CD4-positive, alpha-beta T cell treated with Interleukin-4 for 4 hours (primary cell): Measurements from ENCODE around the gene CASP2.
"Not testable (repeated sequence)": the region's sequence is repeated elsewhere in the genome, so short reads cannot be mapped to it uniquely, and the experiment has no call there.

Experiments
- DNase-seq: peaks from one replicate; pipeline ENCODE4 v3.0.0-alpha.2; 2020

The CASP2 gene

DNA sequence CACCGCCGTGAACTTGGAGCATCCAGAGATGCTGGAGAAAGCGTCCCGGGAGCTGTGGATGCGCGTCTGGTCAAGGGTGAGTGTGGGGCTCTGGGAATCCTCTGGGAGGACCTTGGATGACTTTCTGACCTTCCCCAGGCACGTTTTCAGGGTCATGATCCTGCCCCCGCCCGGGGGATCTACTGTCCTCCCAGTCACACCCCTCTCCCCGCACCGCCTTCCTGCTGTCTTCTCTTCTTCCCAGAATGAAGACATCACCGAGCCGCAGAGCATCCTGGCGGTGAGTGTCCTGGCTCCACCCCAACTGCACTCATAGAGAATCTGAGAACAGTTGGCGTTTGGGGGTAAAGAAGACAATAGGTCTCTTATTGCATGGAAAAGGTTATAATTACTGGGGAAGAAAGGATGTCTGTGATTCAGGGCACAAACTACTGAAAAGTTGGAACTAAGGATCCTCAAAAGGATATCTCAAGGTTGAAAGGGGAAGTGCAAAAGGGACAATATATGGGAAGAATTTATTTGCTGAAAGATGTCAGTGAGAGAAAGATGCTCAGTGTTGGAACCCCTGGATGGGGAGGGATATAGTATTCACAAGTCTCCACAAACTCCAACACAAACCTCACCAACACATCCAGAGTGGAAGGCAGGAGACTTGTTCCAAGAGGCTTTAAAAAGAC is 23.0 kb upstream of the CASP2 start:
- no peak for DNase-seq

DNA sequence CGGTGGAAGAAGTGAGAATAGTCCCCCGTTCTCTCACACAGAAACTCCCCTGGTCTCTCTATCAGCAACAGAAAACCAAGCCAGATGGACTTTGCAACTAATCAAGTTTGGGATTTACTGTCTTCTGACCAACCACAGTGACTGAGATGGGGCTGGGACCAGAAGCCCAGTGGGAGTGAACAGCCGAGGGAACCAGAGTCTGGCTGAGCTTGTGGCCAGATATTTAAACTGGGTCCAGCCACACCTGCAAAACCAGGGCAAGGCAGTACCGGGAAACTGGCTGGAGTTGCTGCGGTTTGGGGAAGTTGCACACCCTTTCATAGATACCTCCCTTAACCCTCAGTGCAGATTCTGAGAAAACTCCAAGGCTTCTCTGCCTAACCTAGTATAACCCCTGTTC is 18.9 kb upstream of the CASP2 start:
- no peak for DNase-seq

DNA sequence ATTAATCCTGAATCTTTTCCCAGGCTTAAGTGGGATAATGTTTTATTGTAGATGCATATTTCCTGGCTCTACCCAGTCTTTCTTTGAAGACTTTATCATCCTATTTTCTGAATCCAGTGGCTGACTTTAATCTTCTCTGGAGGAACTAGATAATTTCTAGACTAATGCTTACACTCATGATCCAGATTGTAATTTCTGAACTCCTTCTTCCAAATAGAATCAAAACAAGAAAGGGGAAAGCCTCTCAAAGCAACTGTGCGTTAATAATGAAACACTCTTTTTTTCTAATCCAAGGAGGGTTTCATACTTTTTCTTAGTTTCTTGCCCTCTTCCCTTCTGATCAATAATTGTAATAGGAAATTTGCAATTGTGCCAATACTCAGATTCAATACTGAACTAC is 16.9 kb upstream of the CASP2 start:
- no peak for DNase-seq

DNA sequence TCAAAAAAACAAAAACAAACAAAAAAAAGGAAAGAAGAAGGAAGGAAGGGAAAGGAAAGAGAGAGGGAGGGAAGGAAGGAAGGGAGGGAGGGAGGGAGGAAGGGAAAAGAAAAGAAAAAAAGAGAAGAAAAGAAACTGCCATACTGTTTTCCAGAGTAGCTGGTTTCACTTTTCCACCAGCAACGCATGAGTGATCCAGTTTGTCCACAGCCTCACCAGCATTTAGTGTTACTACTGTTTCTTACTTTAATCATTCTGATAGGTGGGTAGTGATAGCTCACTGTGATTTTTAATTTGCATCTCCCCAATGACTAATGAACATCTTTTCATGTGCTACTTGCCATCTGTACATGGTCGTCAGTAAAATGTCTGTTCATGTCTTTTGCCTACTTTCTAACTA is 15.3 kb upstream of the CASP2 start:
- DNase-seq: no peak

DNA sequence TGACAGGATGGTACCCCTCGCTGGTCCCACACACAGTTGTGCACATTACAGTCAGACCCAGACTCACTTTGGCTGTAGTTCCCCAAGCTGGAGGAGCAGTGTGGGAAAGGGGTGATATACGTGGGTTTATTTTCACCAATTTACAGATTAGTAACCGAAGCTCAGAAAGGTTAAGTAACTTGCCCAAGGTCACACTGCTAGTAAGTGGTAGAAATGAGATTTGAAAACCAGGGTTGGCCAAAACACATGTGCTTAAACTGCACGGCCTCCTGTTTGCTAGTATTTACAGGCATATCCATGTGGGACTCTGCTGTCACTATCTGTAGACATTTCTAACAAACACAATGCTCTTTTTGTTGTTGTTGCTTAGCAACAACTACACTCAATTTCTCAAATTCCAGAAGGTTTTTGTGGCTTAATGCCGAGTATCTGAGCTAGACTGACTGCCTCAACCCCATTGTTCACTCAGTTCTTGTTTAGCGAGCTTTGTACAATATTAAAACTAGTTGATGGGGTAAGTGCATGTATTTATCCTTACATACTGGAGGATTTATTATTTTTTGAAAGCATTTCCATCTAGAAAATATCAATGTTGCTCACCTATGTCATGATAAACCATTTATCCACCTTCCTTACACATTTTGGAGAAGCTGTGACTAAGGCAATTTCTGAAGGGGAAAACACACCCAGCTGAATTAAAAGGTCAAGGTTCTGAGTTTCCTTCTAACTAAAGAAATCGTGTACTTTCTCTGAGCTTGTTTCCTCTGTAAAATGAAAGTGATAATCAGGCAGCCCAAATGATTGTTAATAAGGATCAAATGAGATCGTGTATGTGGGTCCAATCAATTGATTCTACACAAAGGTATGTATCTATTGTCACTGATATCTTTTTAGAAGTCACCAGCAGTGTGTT is 8.7 kb upstream of the CASP2 start:
- peak; percentile 83 for DNase-seq

DNA sequence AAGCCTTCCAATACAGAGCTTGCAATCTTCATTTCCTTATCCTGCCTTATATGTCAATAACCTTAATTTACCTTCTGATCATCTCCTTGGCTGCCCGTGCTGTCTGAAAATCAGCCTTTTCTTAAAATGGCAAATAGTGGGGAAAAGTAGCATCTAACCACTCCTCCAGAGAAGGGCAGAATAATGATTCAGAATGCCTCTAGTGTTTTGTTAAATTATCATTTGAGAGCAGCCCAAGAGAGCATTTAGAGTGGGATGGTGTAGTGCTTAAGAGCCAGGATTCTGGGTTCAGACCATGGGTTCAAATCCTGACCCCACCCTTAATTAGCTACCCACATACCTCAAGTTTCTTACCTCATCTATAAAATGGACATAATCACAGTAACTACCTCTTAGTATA is 8.0 kb upstream of the CASP2 start:
- DNase-seq: peak; percentile 27

DNA sequence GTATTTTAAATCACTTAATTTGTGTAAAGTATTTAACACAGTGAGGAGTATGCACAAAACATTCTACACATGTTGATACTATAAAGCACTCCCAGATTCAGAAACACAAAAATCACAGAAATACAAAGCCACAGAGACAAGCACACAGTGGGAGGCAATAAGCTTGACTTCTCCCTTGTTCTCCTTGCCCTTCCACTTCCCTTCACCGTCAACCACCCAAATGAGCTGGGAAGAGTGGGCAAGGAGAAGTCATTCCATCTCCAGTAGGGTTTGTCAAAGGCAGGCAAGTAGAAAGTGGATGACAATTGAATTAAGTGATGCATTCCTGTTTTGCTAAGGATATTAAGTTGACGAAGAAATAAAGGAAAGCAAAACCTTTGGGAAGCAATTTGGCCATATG is 7.6 kb upstream of the CASP2 start:
- DNase-seq: no peak

DNA sequence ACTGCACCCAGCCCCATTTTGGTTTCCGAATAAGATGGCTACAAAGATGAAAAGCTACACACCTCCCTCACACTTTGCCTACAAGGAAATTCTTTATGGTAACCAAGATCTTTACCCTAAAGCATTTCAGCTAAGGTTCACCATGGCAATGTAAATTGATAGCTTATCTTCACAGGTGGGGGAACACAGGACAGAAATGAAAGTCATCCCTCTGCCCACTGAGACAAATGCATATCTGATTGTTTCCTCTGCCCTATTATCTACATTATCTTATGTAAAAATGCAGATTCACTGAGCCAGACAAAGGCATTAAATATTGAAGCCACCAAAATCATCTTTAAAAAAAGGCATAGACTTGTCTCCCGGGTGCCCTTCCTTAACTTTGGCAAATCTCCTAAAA is 6.6 kb upstream of the CASP2 start:
- no peak for DNase-seq

DNA sequence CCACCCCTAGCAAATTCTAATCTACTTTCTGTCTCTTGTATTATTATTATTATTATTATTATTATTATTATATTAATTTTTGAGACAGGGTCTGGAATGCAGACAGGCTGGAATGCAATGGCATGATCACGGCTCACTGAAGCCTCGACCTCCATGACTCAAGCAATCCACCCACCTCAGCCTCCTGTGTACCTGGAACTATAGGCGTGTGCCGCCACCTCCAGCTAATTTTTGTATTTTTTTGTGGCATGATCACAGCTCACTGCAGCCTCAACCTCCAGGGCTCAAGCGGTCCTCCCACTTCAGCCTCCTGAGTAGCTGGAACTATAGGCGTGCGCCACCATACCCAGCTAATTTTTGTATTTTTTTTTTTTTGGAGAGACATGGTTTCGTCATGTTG is 6.0 kb upstream of the CASP2 start:
- DNase-seq: no peak

DNA sequence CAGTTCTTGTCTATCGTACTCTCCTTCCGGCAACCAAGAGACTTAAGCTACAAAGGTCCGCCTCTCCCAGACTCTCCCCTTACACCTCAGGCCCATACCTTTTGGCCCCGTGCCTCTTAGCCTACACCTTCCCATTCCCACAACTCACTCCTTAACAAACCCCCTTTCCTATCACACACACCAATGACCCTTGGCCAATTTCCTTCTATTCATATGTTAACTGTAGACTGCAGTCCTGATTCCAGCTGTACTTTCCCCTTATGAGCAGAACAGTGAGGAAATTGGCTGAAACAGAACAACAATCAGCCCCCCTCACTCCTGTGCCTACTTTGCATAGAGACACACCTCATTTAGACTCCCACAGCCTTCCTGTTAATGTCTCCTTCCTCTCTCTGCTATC is 4.8 kb upstream of the CASP2 start:
- no peak for DNase-seq

DNA sequence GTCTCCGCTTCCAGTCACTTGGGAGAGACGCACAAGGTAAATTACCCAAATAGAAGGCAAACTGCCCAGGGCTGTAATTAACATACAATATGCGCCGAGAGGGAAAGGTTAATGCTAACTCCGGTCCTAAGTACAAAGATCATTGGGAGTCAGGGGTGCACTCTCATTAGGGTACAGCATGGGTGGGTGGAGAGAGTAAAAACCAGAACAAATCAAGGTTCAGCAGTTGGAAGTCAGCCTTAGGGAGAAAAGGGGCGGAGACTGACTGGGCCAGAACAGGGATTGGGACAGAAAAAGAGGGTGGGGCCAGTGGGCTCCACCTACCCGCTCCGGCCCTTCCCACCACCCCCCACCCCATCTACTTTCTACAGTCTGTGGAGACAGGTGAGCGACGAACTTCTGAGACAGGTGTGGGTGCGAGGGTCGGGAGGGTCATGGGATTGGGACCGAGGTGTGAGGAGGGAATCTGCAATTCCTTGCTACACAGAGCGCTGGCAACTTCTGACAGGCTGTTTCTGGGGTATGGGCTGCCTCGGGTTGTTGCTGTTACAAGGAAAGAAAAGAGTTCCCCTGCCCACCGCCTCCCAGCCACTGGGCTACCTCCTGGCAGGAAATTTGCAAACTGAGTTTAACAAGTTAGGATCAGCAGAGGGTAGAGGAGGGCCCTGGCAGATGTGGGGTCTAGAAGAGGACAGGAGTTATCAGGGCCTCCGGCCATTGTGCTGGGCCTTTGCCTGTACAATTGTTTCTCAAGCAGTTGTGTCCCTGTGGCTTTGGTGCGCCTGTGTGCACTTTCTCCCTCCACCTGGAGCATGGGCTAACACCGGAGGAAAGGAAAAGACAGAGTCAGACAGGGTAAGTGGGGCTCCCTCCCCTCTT is 3.3 kb upstream of the CASP2 start, which contains the start of gene TMEM139:
TSS of gene TMEM139 (plus strand) at position 368 of the 879 bp plus-strand sequence. CDS start 1,000 bp downstream, outside the sequence.
- DNase-seq: no peak

DNA sequence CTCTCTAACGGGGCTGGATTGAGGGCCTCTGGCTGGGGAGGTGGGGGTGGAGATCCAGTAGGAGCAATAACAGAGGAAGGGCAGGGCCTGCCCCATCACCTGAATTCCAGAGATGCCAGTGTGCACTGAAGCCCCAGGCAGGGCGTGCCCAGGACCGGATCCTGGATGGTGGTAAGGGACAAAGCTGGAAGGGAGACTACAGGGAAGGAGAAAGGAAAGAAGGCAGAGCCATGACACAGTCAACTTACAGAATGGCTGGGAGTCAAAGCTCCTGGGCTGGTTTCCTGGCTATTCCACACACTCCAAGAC is 2.7 kb upstream of the CASP2 start:
- no peak for DNase-seq

DNA sequence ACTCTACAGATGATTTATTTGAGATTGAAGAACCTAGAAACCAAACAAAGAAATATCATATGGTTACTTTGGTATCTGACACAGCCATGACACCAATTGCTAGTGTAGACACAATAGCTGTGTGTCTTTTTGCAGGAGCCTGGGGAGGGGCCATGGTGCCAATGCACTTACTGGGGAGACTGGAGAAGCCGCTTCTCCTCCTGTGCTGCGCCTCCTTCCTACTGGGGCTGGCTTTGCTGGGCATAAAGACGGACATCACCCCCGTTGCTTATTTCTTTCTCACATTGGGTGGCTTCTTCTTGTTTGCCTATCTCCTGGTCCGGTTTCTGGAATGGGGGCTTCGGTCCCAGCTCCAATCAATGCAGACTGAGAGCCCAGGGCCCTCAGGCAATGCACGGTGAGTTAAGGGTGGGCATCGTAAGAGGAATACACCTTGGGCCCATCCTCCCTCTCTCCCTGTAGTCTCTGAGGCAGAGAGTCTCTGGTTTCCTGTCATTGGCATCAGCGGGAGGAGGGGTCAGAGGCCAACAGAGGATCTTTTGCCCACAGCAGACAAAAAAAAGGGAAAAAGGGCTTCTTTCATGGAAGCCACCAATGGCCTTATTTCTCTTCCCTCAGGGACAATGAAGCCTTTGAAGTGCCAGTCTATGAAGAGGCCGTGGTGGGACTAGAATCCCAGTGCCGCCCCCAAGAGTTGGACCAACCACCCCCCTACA is 2.2 kb upstream of the CASP2 start:
- DNase-seq: no peak

DNA sequence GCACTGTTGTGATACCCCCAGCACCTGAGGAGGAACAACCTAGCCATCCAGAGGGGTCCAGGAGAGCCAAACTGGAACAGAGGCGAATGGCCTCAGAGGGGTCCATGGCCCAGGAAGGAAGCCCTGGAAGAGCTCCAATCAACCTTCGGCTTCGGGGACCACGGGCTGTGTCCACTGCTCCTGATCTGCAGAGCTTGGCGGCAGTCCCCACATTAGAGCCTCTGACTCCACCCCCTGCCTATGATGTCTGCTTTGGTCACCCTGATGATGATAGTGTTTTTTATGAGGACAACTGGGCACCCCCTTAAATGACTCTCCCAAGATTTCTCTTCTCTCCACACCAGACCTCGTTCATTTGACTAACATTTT is 1.6 kb upstream of the CASP2 start:
- no peak for DNase-seq

DNA sequence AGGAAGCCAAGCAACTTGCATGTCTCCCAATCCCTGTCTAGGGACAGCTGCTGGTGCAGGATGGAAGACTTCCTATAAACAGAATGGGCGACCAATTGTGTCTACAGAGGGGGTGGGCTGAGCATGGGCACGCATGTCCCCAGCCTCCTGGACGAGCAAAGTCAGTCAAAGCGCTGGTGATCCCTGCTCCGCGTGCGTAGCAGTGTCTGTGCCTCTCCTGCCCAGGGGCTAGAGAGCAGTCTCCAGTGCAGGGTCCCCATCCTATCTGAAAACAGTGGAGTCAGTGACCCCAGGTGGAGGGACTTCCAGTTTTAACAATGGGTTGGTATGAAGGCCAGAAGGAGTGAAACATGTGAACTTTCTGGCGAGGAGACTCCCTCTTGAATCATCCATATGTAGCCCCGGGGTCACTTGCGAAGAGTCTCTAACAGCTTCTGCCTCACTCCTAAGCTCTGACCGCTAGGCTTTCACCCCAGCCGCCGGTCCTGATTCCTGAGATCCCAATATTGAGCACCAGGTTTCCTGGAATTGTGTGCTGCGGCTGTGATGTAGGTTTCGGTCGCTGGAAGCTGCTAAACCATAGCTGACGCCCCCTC is 714 bp upstream of the CASP2 start:
- DNase-seq: no peak

DNA sequence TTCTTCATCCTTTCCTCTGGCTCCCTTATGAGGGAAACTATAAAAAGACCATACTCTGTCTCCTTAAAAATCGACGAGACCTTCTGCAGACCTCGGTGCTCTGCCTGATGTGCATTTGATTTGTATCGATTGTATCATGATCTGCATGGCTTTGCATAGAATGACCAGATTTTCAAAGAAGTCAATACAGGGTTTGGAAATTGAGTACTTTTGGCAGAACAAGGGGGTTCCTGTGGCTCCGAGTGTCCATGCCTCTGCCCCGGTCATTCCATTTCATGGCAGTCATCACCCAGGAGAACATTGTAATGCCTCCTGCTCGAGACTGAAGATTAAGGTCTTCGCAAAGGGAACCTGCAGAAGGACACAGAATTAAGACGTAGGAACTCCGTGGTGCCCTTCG is 685 bp downstream of the CASP2 start:
- no peak for DNase-seq

DNA sequence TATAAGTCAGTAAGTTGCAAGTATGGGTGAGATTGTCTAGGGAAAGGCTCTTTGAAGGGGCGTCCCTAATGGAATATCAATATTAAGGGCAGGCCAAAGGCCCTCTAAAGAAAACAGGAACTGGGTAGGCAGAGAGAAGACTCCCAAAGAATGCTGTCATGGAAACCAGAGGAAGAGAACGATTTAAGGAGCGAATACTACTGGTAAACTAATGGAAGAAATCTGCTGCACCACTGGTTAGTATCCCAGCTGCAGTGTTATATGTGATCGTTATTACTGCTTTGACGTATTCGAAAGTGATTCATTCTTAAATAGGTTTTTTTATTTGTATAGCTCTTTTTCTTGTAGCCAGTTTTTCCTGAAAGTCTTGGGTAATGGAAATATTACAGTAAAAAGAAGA is 1.3 kb downstream of the CASP2 start:
- no peak for DNase-seq

DNA sequence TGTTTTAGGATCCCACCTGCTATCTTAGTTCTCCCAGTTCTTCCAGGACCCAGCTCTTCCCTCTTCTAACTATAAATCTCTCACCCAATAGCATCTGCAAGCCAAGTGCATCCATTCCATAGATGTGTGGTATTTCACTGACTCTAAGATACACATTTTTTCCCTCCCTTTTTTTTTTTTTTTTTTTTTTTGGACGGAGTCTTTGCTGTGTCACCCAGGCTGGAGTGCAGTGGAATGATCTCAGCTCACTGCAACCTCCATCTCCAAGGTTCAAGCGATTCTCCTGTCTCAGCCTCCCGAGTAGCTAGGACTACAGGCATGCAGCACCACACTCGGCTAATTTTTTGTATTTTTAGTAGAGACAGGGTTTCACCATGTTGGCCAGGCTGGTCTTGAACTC is 1.7 kb downstream of the CASP2 start:
- DNase-seq: not testable (repeated sequence)

DNA sequence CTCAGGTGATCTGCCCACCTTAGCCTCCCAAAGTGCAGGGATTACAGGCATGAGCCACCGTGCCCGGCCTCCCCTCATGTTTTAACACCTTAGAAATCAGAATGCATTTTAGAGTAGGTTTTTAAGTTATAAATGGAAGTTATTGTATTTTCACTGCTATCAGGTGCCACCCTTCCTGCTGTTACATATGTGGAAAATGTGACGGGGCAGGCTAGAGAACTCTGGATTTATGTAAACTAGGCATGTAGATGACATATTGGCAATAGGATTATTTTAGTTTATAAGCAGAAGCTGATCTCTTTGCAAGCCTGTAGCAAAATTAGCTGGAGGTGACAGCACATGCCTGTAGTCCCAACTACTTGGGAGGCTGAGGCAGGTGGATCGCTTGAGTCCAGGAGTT is 2.1 kb downstream of the CASP2 start:
- DNase-seq: no peak

DNA sequence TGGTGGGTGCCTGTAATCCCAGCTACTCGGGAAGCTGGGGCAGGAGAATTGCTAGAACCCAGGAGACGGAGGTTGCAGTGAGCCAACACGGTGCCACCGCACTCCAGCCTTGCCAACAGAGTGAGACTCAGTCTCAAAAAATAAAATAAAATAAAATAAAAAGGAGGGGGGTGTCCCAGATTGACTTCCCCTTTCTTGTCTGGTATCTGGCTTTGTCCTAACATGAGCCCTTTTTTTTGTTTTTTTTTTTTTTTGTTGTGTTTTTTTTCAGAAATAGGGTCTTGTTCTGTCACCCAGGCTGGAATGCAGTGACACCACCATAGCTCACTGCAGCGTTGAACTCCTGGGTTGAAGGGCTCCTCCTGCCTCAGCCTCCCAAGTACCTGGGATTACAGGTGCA is 4.7 kb downstream of the CASP2 start:
- no peak for DNase-seq

DNA sequence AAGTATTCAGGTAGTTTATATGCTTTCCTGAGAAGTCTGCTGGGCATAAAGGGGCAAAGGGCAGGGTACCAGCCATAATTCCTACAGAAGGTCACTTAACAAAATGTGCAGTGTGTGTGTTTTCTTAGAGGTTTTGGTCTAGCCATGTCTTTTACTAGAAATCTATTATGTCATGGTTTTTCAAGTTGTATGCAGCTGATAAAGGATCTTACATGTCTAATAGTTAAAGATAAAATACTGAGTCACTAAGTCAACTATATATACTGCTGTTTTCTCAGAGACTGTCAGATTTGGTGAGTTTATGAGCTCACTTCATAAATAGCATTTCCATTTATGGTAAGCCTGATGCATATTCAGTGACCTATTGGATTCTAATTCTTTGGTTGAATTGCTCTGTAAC is 7.7 kb downstream of the CASP2 start:
- peak; percentile 31 for DNase-seq

DNA sequence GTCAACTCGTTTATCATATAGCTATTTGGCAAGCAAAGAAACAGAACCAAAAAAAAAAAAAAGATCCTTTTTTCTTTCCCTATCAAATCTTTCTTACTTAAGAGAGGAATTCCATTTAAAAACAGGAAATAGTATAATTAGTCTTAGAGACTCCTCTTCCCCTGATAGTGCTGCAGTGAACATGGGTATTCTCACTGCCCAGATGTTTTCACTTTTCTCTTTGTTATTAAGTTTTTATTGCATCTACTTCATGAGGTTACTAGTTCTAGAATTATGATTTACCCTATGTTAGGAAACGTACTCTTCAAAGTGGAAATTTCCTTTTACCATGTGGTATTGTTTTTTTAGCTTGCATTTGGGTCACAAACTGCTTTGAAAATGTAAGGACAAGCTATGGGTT is 8.5 kb downstream of the CASP2 start:
- no peak for DNase-seq

DNA sequence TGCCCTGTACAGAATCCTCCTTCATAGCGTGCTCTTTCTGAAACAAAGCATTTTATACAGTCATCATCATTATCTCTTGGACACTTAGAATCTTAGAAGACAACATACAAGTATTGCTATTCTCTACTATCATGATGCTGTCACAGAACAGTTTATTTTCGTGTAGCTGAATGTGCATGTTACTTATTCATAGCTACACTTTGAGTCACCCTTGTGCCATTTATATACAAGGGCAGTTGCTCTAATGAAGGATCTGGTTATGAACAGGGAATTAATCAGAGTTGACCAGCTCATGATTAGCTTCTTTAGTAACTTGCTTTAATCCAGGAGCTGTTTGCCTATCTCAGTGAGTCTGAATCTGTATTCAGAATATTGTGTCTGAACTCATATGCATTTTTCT is 11.2 kb downstream of the CASP2 start:
- DNase-seq: no peak
